IMR-90 (cell line): ENCODE results near the gene PCBP3. TPM values are rescaled to one million over a fixed set of nuclear protein-coding genes. Genes with fewer than 3 reads are reported as not detected.

ENCODE experiments used
- ATAC-seq: fragments of 200-7000 bp; cut with Tn5 transposase; 2 replicates; pipeline ENCODE4 v1.9.1; 2020; ENCODE audit warnings: low read depth, mild to moderate bottlenecking, moderate library complexity
- BruUV-seq: library from RNA; stranded (reverse); fragments of 400-500 nt; replicated peaks from 2 replicates; lab custom pipeline; 2021; lab: Mats Ljungman, UMichigan
- CTCF ChIA-PET: fragments of 300-600 bp; formaldehyde crosslinking; extraction: SDS; loops from one replicate; lab custom pipeline; 2021; ENCODE audit warnings: antibody characterized with exemption; lab: Yijun Ruan, JAX
- POLR2A ChIA-PET: fragments of 300-600 bp; sonication (Branson Sonifier 250); formaldehyde crosslinking; loops from one replicate; lab custom pipeline; 2022; ENCODE audit warnings: antibody characterized with exemption; ENCODE audit not compliant: unreplicated experiment; lab: Charles Lee
- DNase-seq: peaks from one replicate; pipeline ENCODE4 v3.0.0; 2013
- H2AFZ ChIP-seq: replicated peaks from 2 replicates; pipeline ENCODE3; 2013; ENCODE audit warnings: low read length, mild to moderate bottlenecking; ENCODE audit not compliant: poor library complexity
- H2AK5ac ChIP-seq: 2 replicates; pipeline ENCODE4 v1.6.1; 2013; ENCODE audit warnings: low read depth, low read length, inconsistent platforms
- H2AK9ac ChIP-seq: replicated peaks from 2 replicates; pipeline ENCODE3; 2013; ENCODE audit warnings: mild to moderate bottlenecking, low read depth, low read length, moderate library complexity; ENCODE audit not compliant: poor library complexity
- H2BK120ac ChIP-seq: 2 replicates; pipeline ENCODE4 v1.6.1; 2013; ENCODE audit warnings: low read depth, low read length, inconsistent platforms
- H2BK15ac ChIP-seq: 3 replicates; pipeline ENCODE4 v1.6.1; 2013; ENCODE audit warnings: low read depth, low read length, inconsistent platforms
- H2BK20ac ChIP-seq: 2 replicates; pipeline ENCODE4 v1.6.1; 2013; ENCODE audit warnings: low read depth, mild to moderate bottlenecking, inconsistent platforms, low read length, moderate library complexity
- H2BK5ac ChIP-seq: 2 replicates; pipeline ENCODE4 v1.6.1; 2013; ENCODE audit warnings: mild to moderate bottlenecking, low read depth, low read length, inconsistent platforms; ENCODE audit not compliant: poor library complexity, severe bottlenecking
- H3K14ac ChIP-seq: replicated peaks from 2 replicates; pipeline ENCODE4 v1.6.1; 2013; ENCODE audit warnings: low read depth, low read length, inconsistent platforms
- H3K18ac ChIP-seq: 2 replicates; pipeline ENCODE4 v1.6.1; 2013; ENCODE audit warnings: low read depth, low read length, control low read depth
- H3K23ac ChIP-seq: 2 replicates; pipeline ENCODE4 v1.6.1; 2013; ENCODE audit warnings: low read depth, low read length, inconsistent platforms
- H3K27ac ChIP-seq: 2 replicates; pipeline ENCODE4 v1.5.1; 2013; ENCODE audit warnings: mild to moderate bottlenecking, control low read depth, low read length; ENCODE audit not compliant: insufficient read depth
- H3K27me3 ChIP-seq: 2 replicates; pipeline ENCODE4 v1.6.1; 2013; ENCODE audit warnings: low read length; ENCODE audit not compliant: control insufficient read depth, insufficient read depth
- H3K36me3 ChIP-seq: 2 replicates; pipeline ENCODE4 v1.6.1; 2013; ENCODE audit warnings: low read length, mixed read lengths; ENCODE audit not compliant: control insufficient read depth, insufficient read depth
- H3K4ac ChIP-seq: 2 replicates; pipeline ENCODE4 v1.6.1; 2013; ENCODE audit warnings: low read depth, low read length, inconsistent platforms
- H3K4me1 ChIP-seq: 2 replicates; pipeline ENCODE4 v1.6.1; 2013; ENCODE audit warnings: low read length, mixed read lengths; ENCODE audit not compliant: control insufficient read depth, insufficient read depth
- H3K4me2 ChIP-seq: 2 replicates; pipeline ENCODE4 v1.6.1; 2013; ENCODE audit warnings: low read depth, mild to moderate bottlenecking, control low read depth, low read length, moderate library complexity
- H3K4me3 ChIP-seq: 2 replicates; pipeline ENCODE4 v1.5.1; 2013; ENCODE audit warnings: low read depth, mild to moderate bottlenecking, control low read depth, low read length, moderate library complexity; ENCODE audit not compliant: insufficient read depth
- H3K56ac ChIP-seq: 2 replicates; pipeline ENCODE4 v1.6.1; 2013; ENCODE audit warnings: low read length, inconsistent platforms; ENCODE audit not compliant: insufficient read depth; ENCODE audit errors: extremely low read depth
- H3K79me1 ChIP-seq, 2 experiments: 2 replicates each; pipeline ENCODE4 v1.6.1; 2013; ENCODE audit warnings: low read length in 2 of 2, inconsistent platforms in 1 of 2, low read depth in 1 of 2
- H3K9ac ChIP-seq: 2 replicates; pipeline ENCODE4 v1.6.1; 2013; ENCODE audit warnings: low read depth, low read length, control low read depth
- H3K9me1 ChIP-seq: 2 replicates; pipeline ENCODE4 v1.6.1; 2013; ENCODE audit warnings: low read length, inconsistent platforms; ENCODE audit not compliant: insufficient read depth
- H3K9me3 ChIP-seq: 2 replicates; pipeline ENCODE4 v1.6.1; 2013; ENCODE audit warnings: low read length; ENCODE audit not compliant: control insufficient read depth, insufficient read depth
- H4K20me1 ChIP-seq: 2 replicates; pipeline ENCODE4 v1.6.1; 2013; ENCODE audit warnings: low read length, inconsistent platforms; ENCODE audit not compliant: insufficient read depth
- H4K5ac ChIP-seq: 2 replicates; pipeline ENCODE4 v1.6.1; 2013; ENCODE audit warnings: mild to moderate bottlenecking, low read depth, low read length, control low read depth
- H4K8ac ChIP-seq, 2 experiments: 2 replicates each; pipeline ENCODE4 v1.6.1; 2013; ENCODE audit warnings: low read depth in 2 of 2, low read length in 2 of 2, control low read depth in 1 of 2, inconsistent platforms in 1 of 2
- H4K91ac ChIP-seq: 2 replicates; pipeline ENCODE4 v1.6.1; 2013; ENCODE audit warnings: low read depth, low read length, inconsistent platforms; ENCODE audit not compliant: insufficient read depth
- CHD1 ChIP-seq: IDR thresholded peaks from 2 replicates; pipeline ENCODE4 v1.6.1; 2012; ENCODE audit warnings: low read depth, low read length, improper control_type of control experiment
- MAFK ChIP-seq: IDR thresholded peaks from 2 replicates; pipeline ENCODE4 v1.6.1; 2012; ENCODE audit warnings: low read depth, low read length, improper control_type of control experiment
- RAD21 ChIP-seq: IDR thresholded peaks from 2 replicates; pipeline ENCODE4 v1.6.1; 2012; ENCODE audit warnings: low read length, improper control_type of control experiment
- RFX5 ChIP-seq: IDR thresholded peaks from 2 replicates; pipeline ENCODE4 v1.8.0; 2012; ENCODE audit warnings: low read depth, mild to moderate bottlenecking, low read length, moderate library complexity
- WGBS, 2 experiments: methylation state at CpG; one replicate each; pipeline versions ENCODE4 v1.1.5 to v1.1.7; 2013; ENCODE audit warnings: missing lambda C conversion rate in 2 of 2; ENCODE audit not compliant: insufficient read length in 1 of 2; ENCODE audit errors: extremely low coverage in 2 of 2; 5-methylcytosine and 5-hydroxymethylcytosine counted together
- dilution Hi-C: fragments of 300-500 bp; cut with HindIII; formaldehyde crosslinking; loops from one replicate; pipeline ENCODE4 v1.14.3; 2018; ENCODE audit warnings: low sequenced_read_pairs; ENCODE audit not compliant: unreplicated experiment
- in situ Hi-C: fragments of 300-500 bp; cut with MboI; formaldehyde crosslinking; loops from 3 replicates; pipeline ENCODE4 v1.14.3; 2019; ENCODE audit warnings: low sequenced_read_pairs, inconsistent platforms, mixed read lengths
- intact Hi-C: fragments of 100-400 bp; cut with micrococcal nuclease; formaldehyde crosslinking; loops from 2 replicates; pipeline ENCODE4 v1.10.0; 2022
- polyA plus RNA-seq, 3 experiments: library from polyadenylated mRNA; depleted of rRNA; stranded (reverse); fragments of >200 nt; gene quantifications; 2 replicates each; pipeline ENCODE4 v1.2.3, GENCODE V29; 2012; ENCODE audit warnings: low replicate concordance in 1 of 3
- total RNA-seq: library from RNA; depleted of rRNA; stranded (reverse); fragments of >200 nt; gene quantifications from 2 replicates; pipeline ENCODE4 v1.2.3, GENCODE V29; 2012

Gene PCBP3
- total and polyA plus RNA-seq, 2 of the 4 experiments (the other 2 are of a cell fraction): 2.9 to 3.9 TPM

DNA sequence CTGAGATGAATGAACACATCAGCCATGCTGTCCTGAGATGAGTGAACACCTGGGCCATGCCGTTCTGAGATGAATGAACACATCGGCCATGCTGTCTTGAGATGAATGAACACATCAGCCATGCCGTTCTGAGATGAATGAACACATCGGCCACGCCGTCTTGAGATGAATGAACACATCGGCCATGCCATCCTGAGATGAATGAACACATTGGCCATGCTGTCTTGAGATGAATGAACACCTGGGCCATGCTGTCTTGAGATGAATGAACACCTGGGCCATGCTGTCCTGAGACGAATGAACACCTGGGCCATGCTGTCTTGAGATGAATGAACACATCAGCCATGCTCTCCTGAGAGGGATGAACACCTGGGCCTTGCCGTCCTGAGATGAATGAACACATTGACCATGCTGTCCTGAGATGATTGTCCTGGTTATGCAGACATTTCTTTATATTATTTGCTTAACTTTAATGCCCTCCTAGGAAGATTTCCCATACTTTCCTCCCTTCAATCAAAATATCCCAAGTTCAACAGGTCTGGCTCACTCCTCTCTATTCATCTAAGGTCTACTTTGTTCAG is 289.5 kb downstream of the PCBP3 start:
- H2AFZ ChIP-seq: no peak overlapping the region
- H3K9me1 ChIP-seq: no peaks in the 10 kb centered on the region; the same call in 1 of the 2 replicates
- no peak overlapping the region for H4K91ac ChIP-seq
- H3K18ac ChIP-seq: no peak overlapping the region
- peaks cover 29% of the 10 kb centered on the region for H3K9me3 ChIP-seq
- no peak overlapping the region for H3K9ac ChIP-seq
- no peak overlapping the region for H2BK20ac ChIP-seq
- no peak overlapping the region for H4K8ac ChIP-seq
- H3K27me3 ChIP-seq: no peaks in the 10 kb centered on the region; the same call in 1 of the 2 replicates
- H3K56ac ChIP-seq: no peak overlapping the region
- H3K4me2 ChIP-seq: no peak overlapping the region
- no TSS peak for BruUV-seq
- intact Hi-C loops (no loop called here), dilution Hi-C loops (no loop called here), in situ Hi-C loops (no loop called here)
- H4K5ac ChIP-seq: no peak overlapping the region
- H4K20me1 ChIP-seq: no peaks in the 10 kb centered on the region
- H3K14ac ChIP-seq: no peak overlapping the region
- no peak overlapping the region for H3K4ac ChIP-seq
- H2AK5ac ChIP-seq: no peak overlapping the region
- H3K79me1 ChIP-seq: no peaks in the 10 kb centered on the region
- no peak overlapping the region for H3K27ac ChIP-seq
- POLR2A ChIA-PET: no interaction called here
- H3K36me3 ChIP-seq: peaks cover 3% of the 10 kb centered on the region; the same call in 1 of the 2 replicates
- ATAC-seq (no peak), DNase-seq (no peak)
- H2BK5ac ChIP-seq: no peak overlapping the region
- H2BK120ac ChIP-seq: no peak overlapping the region
- WGBS, 2 experiments: 60% methylated on average over 7 of the region's 9 CpGs; no CpG with 5 or more reads in 1 of the 2 experiments
- no peak overlapping the region for H3K23ac ChIP-seq
- TF ChIP-seq MAFK (no peak), RFX5 (no peak), CHD1 (no peak), RAD21 (no peak)
- H2BK15ac ChIP-seq: no peak overlapping the region
- no peak overlapping the region for H2AK9ac ChIP-seq
- CTCF ChIA-PET: no interaction called here
- no peaks in the 10 kb centered on the region for H3K4me1 ChIP-seq
- H3K4me3 ChIP-seq: no peak overlapping the region
